ENCODE measurements around the gene ZFYVE1. TPM values are rescaled to one million over a fixed set of nuclear protein-coding genes. Genes with fewer than 3 reads are reported as not detected.
A peak's percentile ranks its signal among the peaks of the same experiment; 100 is the strongest.

The ZFYVE1 gene
- total and polyA plus RNA-seq, 2 donors (not counting 1 experiment from before 2014, with no cell fraction given) = 17.6 to 22.3 TPM

DNA sequence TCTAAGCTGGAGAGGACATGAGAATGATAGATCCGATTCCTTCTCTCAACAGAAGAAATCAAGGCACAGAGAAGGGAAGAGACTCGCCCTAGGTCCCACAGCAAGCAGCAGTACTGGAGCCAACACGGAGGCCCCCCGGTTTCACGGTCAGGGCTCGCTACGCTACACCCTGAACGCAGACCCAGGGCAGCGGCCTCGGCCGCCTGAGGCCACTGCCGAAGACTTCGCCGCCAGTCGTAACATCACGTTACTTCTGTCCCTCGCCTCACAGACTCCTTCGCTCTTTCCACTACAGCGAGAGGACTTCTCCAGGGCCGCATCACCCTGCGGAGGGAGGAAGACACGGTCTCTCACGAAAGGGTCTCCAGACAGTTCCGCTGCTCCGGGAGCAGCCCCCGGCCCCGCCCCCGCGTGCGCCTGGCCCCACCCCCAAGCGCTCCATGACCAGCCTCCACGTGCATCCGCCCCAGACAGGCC is 101.1 kb downstream of the ZFYVE1 start:
- WGBS (ENCODE audit: insufficient coverage) = 7% methylated on average over 21 of the region's 33 CpGs
- H3K4me2 ChIP-seq (replicated peaks; ENCODE audit: low read depth, low read length, poor library complexity, severe bottlenecking) = peak overlapping the region; percentile 79
- H3K27me3 ChIP-seq (replicated peaks in 1 of 4; ENCODE audit: control extremely low read depth in 1 of 4, control insufficient read depth in 3 of 4, insufficient read depth in 4 of 4, low read length in 3 of 4) = peaks cover 0 to 1% (median 0%) of the 10 kb centered on the region in 4 experiments
- ChIA-PET CTCF (interaction anchor here (0.7 to 1.8 kb wide), 5 partner anchors 21 to 412 kb away, joined by 5 to 9 read pairs (median 6); no protein-coding TSS in a partner anchor), POLR2A (interaction anchor here (0.6 kb wide), 2 partner anchors 8 to 1272 kb away, joined by 3 to 5 read pairs; no protein-coding TSS in a partner anchor)
- Mint-ChIP-seq H3K9me3 (ENCODE audit: insufficient read depth) (no peaks in the 10 kb centered on the region), H3K27ac (peak overlapping the region; percentile 95), H3K27me3 (peaks cover 11% of the 10 kb centered on the region), H3K4me3 (peak overlapping the region; percentile 99), H3K4me1 (peaks cover 11% of the 10 kb centered on the region)
- H2AFZ ChIP-seq (ENCODE audit: insufficient read depth, low read depth, low read length, poor library complexity, severe bottlenecking) = peak overlapping the region; percentile 87
- H3K79me2 ChIP-seq (ENCODE audit: control insufficient read depth, insufficient read depth, low read length) = peaks cover 28% of the 10 kb centered on the region
- ATAC-seq (ENCODE audit: low read depth) (no peak), DNase-seq (no peak)
- TF ChIP-seq, protein P1, sequence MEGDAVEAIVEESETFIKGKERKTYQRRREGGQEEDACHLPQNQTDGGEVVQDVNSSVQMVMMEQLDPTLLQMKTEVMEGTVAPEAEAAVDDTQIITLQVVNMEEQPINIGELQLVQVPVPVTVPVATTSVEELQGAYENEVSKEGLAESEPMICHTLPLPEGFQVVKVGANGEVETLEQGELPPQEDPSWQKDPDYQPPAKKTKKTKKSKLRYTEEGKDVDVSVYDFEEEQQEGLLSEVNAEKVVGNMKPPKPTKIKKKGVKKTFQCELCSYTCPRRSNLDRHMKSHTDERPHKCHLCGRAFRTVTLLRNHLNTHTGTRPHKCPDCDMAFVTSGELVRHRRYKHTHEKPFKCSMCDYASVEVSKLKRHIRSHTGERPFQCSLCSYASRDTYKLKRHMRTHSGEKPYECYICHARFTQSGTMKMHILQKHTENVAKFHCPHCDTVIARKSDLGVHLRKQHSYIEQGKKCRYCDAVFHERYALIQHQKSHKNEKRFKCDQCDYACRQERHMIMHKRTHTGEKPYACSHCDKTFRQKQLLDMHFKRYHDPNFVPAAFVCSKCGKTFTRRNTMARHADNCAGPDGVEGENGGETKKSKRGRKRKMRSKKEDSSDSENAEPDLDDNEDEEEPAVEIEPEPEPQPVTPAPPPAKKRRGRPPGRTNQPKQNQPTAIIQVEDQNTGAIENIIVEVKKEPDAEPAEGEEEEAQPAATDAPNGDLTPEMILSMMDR (IDR thresholded peaks at IDR 0.05) = no peak
- no peak for TF ChIP-seq EZH2 (IDR thresholded peaks at IDR 0.05; ENCODE audit: borderline replicate concordance, insufficient read depth, low read depth, low read length, poor library complexity, severe bottlenecking)
- peak overlapping the region in 1 of 2 donors; percentile 89 for H3K27ac ChIP-seq (ENCODE audit: low read length in 2 of 2)
- peaks cover 10 to 23% of the 10 kb centered on the region in 2 donors for H3K4me1 ChIP-seq (ENCODE audit: control insufficient read depth in 2 of 2, insufficient read depth in 2 of 2, low read length in 2 of 2)
- peak overlapping the region; percentile 72 for H3K9ac ChIP-seq (ENCODE audit: low read length)
- H4K20me1 ChIP-seq (ENCODE audit: control insufficient read depth, insufficient read depth, low read length, poor library complexity, severe bottlenecking) = peaks cover 17% of the 10 kb centered on the region
- peaks cover 0 to 2% of the 10 kb centered on the region in 2 experiments for H3K36me3 ChIP-seq (replicated peaks in 1 of 2; ENCODE audit: control extremely low read depth in 1 of 2, control insufficient read depth in 1 of 2, extremely low read depth in 1 of 2, insufficient read depth in 2 of 2, low read length in 1 of 2)
- intact Hi-C loops (cut with micrococcal nuclease) = loop anchor here (1.0 to 5.0 kb wide), 6 partner anchors 23 to 1686 kb away; partner anchors contain the start of genes DPF3, LTBP2, PSEN1 and RBM25
- peak overlapping the region in 4 of 5 experiments; percentile 55 to 87 (median 72) for H3K4me3 ChIP-seq (ENCODE audit: control extremely low read depth in 1 of 5, extremely low read depth in 1 of 5, insufficient read depth in 1 of 5, low read depth in 2 of 5, low read length in 4 of 5)
- no peaks in the 10 kb centered on the region for H3K9me3 ChIP-seq (ENCODE audit: control extremely low read depth in 1 of 3, control insufficient read depth in 2 of 3, insufficient read depth in 1 of 3, low read length in 2 of 3)

DNA sequence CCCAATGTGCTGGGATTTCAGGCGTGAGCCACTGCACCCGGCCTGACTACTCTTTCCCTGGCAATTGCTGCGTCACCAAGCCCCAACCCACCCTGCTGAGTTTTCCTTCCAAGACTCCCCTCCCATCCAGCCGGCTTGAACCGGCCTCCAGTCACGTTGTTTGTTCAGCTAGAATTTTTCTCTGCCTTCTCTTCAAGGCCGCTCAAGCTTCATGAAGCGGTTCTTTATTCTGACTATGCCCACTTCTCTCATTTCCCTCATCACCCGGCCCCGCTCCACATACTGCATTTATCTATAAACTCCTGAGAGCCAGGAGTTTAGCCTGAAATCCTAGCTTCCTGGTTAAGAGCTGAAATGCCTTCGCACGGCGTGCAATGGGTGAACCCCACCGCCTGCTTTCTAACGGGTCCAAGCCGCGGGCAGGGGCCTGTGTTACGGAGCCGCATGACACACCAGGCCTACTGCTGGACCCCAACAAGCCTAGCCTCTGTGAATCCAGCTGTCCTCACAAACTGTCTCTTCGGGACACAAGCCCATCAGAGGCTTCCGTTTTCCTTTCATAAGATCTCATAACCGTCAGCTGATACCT is 101.6 kb downstream of the ZFYVE1 start:
- ATAC-seq (ENCODE audit: low read depth) (no peak), DNase-seq (no peak)
- Histone ChIP-seq H3K4me1 (ENCODE audit: control insufficient read depth in 2 of 2, insufficient read depth in 2 of 2, low read length in 2 of 2) (peaks cover 10 to 23% of the 10 kb centered on the region in 2 donors), H3K4me2 (replicated peaks; ENCODE audit: low read depth, low read length, poor library complexity, severe bottlenecking) (peak overlapping the region; percentile 79), H4K20me1 (ENCODE audit: control insufficient read depth, insufficient read depth, low read length, poor library complexity, severe bottlenecking) (peaks cover 17% of the 10 kb centered on the region), H3K9ac (ENCODE audit: low read length) (peak overlapping the region; percentile 72), H3K79me2 (ENCODE audit: control insufficient read depth, insufficient read depth, low read length) (peaks cover 22% of the 10 kb centered on the region), H2AFZ (ENCODE audit: insufficient read depth, low read depth, low read length, poor library complexity, severe bottlenecking) (peak overlapping the region; percentile 87), H3K27me3 (replicated peaks in 1 of 4; ENCODE audit: control extremely low read depth in 1 of 4, control insufficient read depth in 3 of 4, insufficient read depth in 4 of 4, low read length in 3 of 4) (peaks cover 0 to 4% (median 0%) of the 10 kb centered on the region in 4 experiments), H3K36me3 (replicated peaks in 1 of 2; ENCODE audit: control extremely low read depth in 1 of 2, control insufficient read depth in 1 of 2, extremely low read depth in 1 of 2, insufficient read depth in 2 of 2, low read length in 1 of 2) (peaks cover 0 to 2% of the 10 kb centered on the region in 2 experiments), H3K27ac (ENCODE audit: low read length in 2 of 2) (no peak overlapping the region), H3K4me3 (ENCODE audit: control extremely low read depth in 1 of 5, extremely low read depth in 1 of 5, insufficient read depth in 1 of 5, low read depth in 2 of 5, low read length in 4 of 5) (peak overlapping the region in 4 of 5 experiments; percentile 55 to 87 (median 72)), H3K9me3 (ENCODE audit: control extremely low read depth in 1 of 3, control insufficient read depth in 2 of 3, insufficient read depth in 1 of 3, low read length in 2 of 3) (no peaks in the 10 kb centered on the region)
- peaks cover 13% of the 10 kb centered on the region for H3K27me3 Mint-ChIP-seq
- TF ChIP-seq EZH2 (IDR thresholded peaks at IDR 0.05; ENCODE audit: borderline replicate concordance, insufficient read depth, low read depth, low read length, poor library complexity, severe bottlenecking) = no peak
- TF ChIP-seq, protein P1 (IDR thresholded peaks at IDR 0.05) = no peak
- 93% methylated on average over 19 of the region's 22 CpGs for WGBS (ENCODE audit: insufficient coverage)
- ChIA-PET POLR2A (no interaction called here), CTCF (interaction anchor here (0.7 to 1.8 kb wide), 6 partner anchors 16 to 411 kb away, joined by 4 to 9 read pairs (median 6); no protein-coding TSS in a partner anchor)
- H3K27ac Mint-ChIP-seq = peak overlapping the region; percentile 95
- peak overlapping the region; percentile 99 for H3K4me3 Mint-ChIP-seq
- H3K4me1 Mint-ChIP-seq = peaks cover 11% of the 10 kb centered on the region
- no peaks in the 10 kb centered on the region for H3K9me3 Mint-ChIP-seq (ENCODE audit: insufficient read depth)
- intact Hi-C loops (cut with micrococcal nuclease) = loop anchor here (5.0 kb wide), 1 partner anchor 1687 kb away; the partner anchor contains the start of gene LTBP2
